GM19351 (cell line): Measurements from ENCODE around the gene TMPRSS11E.
"Not testable (repeated sequence)": the region's sequence is repeated elsewhere in the genome, so short reads cannot be mapped to it uniquely, and the experiment has no call there.

Experiments
- ATAC-seq: cut with Tn5 transposase; IDR thresholded peaks from one replicate; pipeline ENCODE4 v1.9.1; 2021; ENCODE audit warnings: mild to moderate bottlenecking, moderate library complexity; ENCODE audit not compliant: unreplicated experiment

The TMPRSS11E gene

DNA sequence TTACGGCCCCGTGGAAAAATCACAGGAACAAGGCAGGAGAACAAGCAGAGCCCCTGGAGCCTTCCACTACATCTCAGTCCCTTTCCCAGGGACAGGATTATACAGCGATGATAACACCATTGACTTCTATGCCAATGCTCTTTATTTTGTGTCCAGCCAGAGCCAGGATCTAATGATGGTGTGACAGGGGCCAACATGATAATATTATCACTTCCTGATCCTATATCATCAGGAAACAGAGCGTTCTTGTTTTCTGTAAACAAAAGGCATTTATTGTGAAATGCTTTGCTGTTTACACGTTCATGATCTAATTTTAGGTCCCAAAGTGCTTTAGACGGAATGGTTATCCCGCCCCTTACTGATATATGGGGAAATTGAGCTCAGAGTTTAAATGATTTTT, 12.8 kb downstream of the TMPRSS11E start:
- no peak for ATAC-seq

- no peak for ATAC-seq
Observed at GRCh38 chr4:68461790-68462189, 14.5 kb downstream of the TMPRSS11E start.

GRCh38 chr4:68462691-68463090, 15.4 kb downstream of the TMPRSS11E start:
- no peak for ATAC-seq

DNA sequence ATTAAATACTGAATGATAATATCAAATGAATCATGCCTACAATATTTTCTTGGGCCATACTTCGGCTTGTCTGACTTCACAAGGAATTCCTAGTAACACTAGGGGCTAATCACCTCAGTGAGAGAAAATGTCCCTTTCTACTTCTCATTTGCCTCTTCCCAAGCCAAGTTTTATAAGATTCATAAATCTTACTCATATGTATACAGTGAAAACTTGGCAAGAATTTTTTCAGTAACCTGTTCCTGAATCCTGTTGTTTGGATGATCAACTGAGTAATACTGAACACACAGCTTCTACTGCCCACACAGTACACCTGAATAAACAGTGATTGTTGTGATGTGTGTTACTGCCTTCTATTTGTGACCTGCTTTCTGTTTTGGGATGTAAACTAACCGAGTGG, 16.5 kb downstream of the TMPRSS11E start:
- ATAC-seq, result no peak

DNA sequence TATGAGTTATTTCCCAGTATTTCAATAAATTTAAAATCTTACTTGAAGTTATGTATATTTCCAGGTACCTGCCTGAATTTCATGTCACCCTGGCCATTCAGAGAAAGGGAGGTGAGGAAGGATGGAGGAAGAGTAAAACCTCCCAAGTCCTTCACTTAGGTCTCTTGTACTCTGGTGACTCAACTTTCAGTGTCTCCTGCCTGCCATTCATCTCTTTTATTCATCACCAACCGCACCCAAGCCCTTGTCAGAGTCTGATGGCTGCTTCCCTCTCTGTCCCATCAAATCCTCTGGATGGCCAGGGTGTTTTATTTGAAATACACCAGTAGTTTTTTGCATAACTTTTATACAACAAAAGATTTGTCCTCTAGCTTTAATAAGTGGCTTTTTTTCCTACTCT, 17.8 kb downstream of the TMPRSS11E start:
- ATAC-seq, result no peak

- no peak for ATAC-seq
Observed at GRCh38 chr4:68466185-68466584, 18.9 kb downstream of the TMPRSS11E start.

DNA sequence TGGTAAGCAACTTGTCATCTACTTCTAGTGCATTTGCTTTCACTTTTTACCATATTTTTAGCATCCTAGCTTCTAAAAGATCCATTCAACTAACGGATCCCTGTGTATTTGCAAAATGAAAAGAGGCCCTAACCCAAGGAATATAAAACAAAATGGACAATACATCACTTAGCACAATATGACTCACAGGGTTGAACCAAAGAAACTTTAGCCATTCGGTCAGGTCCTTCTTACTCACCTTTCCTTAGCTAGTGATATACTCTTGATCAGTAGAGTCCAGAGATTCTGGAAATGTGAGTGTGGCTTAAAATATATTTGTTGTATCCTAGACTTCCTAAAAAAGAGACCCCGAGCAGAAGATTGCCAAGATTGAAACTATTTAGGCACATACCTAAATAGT, 19.5 kb downstream of the TMPRSS11E start:
- ATAC-seq, result no peak

- peak; percentile 86 for ATAC-seq
Observed at GRCh38 chr4:68469482-68469881, 22.2 kb downstream of the TMPRSS11E start.

DNA sequence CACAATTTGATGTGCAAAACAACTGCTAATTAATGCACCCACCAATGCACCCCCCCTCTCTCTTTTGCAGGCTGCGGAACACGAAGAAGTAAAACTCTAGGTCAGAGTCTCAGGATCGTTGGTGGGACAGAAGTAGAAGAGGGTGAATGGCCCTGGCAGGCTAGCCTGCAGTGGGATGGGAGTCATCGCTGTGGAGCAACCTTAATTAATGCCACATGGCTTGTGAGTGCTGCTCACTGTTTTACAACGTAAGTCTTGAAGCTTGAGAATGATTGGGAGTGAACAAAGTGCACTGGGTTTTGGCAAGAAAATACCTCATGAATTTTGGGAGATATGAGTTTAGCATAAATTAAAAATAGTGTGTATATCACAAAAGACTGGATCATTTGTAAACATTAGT, 28.9 kb downstream of the TMPRSS11E start:
- ATAC-seq, result no peak

- ATAC-seq, result no peak
Observed at GRCh38 chr4:68489338-68489737, 42.1 kb downstream of the TMPRSS11E start.

- ATAC-seq, result no peak
Observed at GRCh38 chr4:68490826-68491457, 43.7 kb downstream of the TMPRSS11E start.

DNA sequence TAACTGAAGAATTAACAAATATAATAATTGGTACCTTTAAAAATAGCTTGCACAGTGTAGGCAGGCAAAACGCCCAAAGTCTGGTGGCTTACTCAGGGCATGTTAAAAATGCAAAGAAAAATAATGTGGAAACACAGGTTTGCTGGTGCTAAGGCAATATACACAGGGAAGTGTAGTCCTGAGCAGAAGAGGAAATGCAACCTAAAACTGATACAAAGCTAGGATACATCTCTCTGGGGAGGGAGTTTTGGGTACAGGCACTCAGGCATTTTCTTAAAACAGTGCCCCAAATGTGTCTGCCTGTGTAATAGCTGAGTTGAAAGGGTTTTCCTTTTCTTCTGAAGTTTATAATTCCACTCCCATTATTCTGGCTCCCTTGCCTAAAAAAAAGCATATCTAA, 47.4 kb downstream of the TMPRSS11E start:
- no peak for ATAC-seq

- ATAC-seq, result peak; percentile 93
Observed at GRCh38 chr4:68498413-68499007, 51.2 kb downstream of the TMPRSS11E start.

GRCh38 chr4:68499021-68499420, 51.8 kb downstream of the TMPRSS11E start:
- no peak for ATAC-seq

- not testable (repeated sequence) for ATAC-seq
Observed at GRCh38 chr4:68503462-68503861, 56.2 kb downstream of the TMPRSS11E start.

DNA sequence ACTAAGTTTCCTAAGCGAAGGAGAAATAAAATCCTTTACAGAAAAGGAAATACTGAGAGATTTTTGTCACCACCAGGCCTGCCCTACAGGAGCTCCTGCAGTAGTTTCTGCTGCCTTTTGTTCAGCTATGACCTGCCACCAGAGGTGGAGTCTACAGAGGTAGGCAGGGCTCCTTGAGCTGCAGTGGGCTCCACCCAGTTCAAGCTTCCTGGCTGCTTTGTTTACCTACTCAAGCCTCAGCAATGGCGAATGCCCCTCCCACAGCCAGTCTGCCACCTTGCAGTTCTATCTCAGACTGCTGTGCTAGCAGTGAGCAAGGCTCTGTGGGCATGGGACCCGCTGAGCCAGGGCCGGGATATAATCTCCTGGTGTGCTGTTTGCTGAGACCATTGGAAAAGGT, 57.6 kb downstream of the TMPRSS11E start:
- ATAC-seq, result not testable (repeated sequence)

DNA sequence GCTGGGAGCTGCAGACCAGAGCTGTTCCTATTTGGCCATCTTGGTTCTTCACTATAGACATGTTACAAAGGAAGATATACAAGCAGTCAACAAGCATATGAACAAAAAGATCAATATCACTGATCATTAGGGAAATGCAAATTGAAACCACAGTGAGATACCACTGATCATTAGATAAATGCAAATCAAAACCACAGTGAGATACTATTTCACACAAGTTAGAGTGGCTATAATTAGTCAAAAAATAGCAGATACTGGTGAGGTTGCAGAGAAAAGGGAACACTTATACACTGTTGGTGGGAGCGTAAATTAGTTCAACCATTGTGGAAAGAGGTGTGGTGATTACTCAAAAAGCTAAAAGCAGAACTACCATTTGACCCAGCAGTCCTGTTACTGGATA, 58.2 kb downstream of the TMPRSS11E start:
- ATAC-seq, result peak; percentile 82

- no peak for ATAC-seq
Observed at GRCh38 chr4:68518889-68519288, 71.6 kb downstream of the TMPRSS11E start.

DNA sequence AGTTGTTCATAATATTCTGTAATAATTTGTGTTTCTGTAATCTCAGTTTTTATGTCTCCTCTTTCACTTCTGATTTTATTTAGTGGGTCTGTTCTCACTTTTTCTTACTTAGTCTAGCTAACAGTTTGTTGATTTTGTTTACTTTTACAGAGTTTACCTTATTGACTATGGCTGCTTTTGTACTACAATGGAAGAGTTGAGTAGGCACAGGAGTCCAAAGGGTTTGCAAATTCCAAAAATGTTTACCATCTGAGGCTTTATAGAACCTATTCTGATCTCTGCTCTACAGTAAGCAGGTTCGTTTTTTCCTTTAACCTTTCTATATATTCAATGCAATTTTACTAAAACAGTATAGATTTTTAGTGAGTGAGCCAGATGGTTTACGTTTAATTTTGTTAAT, 73.7 kb downstream of the TMPRSS11E start:
- no peak for ATAC-seq

- not testable (repeated sequence) for ATAC-seq
Observed at GRCh38 chr4:68522232-68522631, 75.0 kb downstream of the TMPRSS11E start.

DNA sequence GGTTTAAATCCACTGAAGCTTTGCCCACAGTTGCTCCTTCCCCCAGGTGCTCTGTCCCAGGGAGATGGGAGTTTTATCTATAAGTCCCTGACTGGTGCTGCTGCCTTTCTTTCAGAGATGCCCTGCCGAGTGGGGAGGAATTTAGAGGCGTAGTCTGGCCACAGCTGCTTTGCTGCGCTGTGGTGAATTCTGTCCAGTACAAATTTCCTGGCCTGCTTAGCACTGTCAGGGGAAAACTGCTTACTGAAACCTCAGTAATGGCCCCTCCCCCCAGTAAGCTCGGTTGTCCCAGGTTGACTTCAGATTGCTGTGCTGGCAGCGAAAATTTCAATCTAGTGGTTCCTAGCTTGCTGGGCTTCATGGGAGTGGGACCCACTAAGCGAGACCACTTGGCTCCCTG, 88.7 kb downstream of the TMPRSS11E start:
- no peak for ATAC-seq

DNA sequence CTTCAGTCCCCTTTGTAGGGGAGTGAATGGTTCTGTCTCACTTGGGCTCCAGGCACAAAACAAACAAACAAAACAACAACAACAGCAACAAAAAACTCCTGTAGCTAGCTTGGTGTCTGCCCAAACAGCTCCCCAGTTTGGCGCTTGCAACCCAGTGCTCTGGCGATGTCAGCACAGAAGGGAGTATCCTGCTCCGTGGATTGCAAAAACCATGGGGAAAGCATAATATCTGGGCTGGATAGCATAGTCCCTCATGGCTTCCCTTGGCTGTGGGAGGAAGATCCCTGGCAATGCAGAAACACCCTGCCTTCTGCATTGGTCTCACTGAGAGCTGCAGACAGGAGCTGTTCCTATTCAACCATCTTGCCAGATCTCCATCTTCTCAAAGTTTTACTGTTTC, 89.1 kb downstream of the TMPRSS11E start:
- no peak for ATAC-seq

GRCh38 chr4:68542742-68543141, 95.5 kb downstream of the TMPRSS11E start:
- ATAC-seq, result not testable (repeated sequence)
